GM18526 (cell line): ENCODE data around the gene PFKFB2.

Experiments
- POLR2A ChIP-seq: IDR thresholded peaks from 3 replicates; pipeline ENCODE4 v1.6.1; 2011; ENCODE audit not compliant: insufficient read length; ENCODE audit errors: extremely low read depth

The PFKFB2 gene

GRCh38 chr1:207019161-207019560 is 33.9 kb upstream of the PFKFB2 start:
- no peak for TF ChIP-seq POLR2A

GRCh38 chr1:207019661-207020060 is 33.4 kb upstream of the PFKFB2 start:
- TF ChIP-seq POLR2A, result no peak

- TF ChIP-seq POLR2A, result no peak
Measured at GRCh38 chr1:207020065-207020708, 32.9 kb upstream of the PFKFB2 start.

- TF ChIP-seq POLR2A, result no peak
Measured at GRCh38 chr1:207020709-207021107, 32.4 kb upstream of the PFKFB2 start.

GRCh38 chr1:207021139-207021861 is 31.8 kb upstream of the PFKFB2 start:
- TF ChIP-seq POLR2A, result no peak

GRCh38 chr1:207021876-207022596 is 31.0 kb upstream of the PFKFB2 start:
- no peak for TF ChIP-seq POLR2A

- TF ChIP-seq POLR2A, result no peak
Measured at GRCh38 chr1:207022996-207023679, 29.9 kb upstream of the PFKFB2 start.

GRCh38 chr1:207024202-207025145 is 28.6 kb upstream of the PFKFB2 start:
- TF ChIP-seq POLR2A, result no peak

GRCh38 chr1:207025146-207025880 is 27.8 kb upstream of the PFKFB2 start:
- TF ChIP-seq POLR2A, result no peak

GRCh38 chr1:207026104-207026534 is 27.0 kb upstream of the PFKFB2 start:
- TF ChIP-seq POLR2A, result no peak

GRCh38 chr1:207027206-207027777 is 25.8 kb upstream of the PFKFB2 start:
- no peak for TF ChIP-seq POLR2A

- TF ChIP-seq POLR2A, result no peak
Measured at GRCh38 chr1:207027921-207028320, 25.2 kb upstream of the PFKFB2 start.

- no peak for TF ChIP-seq POLR2A
Measured at GRCh38 chr1:207028884-207029650, 24.0 kb upstream of the PFKFB2 start.
